ENCODE results near the gene SPATC1L. TPM values are rescaled to one million over a fixed set of nuclear protein-coding genes. Genes with fewer than 3 reads are reported as not detected.
A peak's percentile ranks its signal among the peaks of the same experiment; 100 is the strongest.
"Not testable (repeated sequence)": the region's sequence is repeated elsewhere in the genome, so short reads cannot be mapped to it uniquely, and the experiment has no call there.

The SPATC1L gene
- polyA plus RNA-seq, 3 donors from 2014 or later, result 6.2 to 10.8 (median 9.4) TPM

DNA sequence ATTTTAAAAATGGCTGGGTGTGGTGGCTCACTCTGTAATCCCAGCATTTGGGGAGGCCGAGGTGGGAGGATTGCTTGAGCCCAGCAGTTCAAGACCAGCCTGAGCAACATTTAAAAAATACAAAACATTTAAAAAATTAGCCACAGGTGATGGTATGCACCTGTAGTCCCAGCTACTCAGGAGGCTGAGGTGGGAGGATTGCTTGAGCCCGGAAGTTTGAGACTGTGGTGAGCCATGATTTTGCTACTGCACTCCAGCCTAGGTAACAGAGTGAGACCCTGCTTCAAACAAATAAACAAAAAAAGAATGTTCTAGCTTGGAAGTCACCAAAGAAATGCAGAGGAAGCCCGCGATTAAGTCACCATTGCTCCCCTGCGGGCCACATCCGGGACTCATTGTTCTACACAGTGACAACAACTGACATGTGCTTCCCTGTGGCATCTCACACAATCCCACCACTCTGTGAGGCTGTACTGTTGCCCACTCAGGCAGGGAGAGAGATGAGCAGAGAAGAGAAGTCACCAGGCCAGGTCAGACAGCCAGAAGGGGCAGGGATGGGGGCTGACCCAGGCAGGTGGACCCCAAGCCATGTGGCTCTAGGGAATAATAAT lies 18.4 kb upstream of the SPATC1L start:
- no peak for DNase-seq
- H3K36me3 Mint-ChIP-seq, result peaks cover 22 to 41% (median 22%) of the 10 kb centered on the region in 3 donors
- no peak overlapping the region for H3K4me3 Mint-ChIP-seq
- H3K9me3 Mint-ChIP-seq, result no peaks in the 10 kb centered on the region
- peaks cover 11 to 22% of the 10 kb centered on the region in 2 donors for H3K4me1 Mint-ChIP-seq
- peak overlapping the region in 2 of 6 donors; percentile 51 to 56 for H3K27ac Mint-ChIP-seq
- peaks cover 0 to 2% (median 0%) of the 10 kb centered on the region in 3 donors for H3K27me3 Mint-ChIP-seq (ENCODE audit: low read depth in 3 of 3)

DNA sequence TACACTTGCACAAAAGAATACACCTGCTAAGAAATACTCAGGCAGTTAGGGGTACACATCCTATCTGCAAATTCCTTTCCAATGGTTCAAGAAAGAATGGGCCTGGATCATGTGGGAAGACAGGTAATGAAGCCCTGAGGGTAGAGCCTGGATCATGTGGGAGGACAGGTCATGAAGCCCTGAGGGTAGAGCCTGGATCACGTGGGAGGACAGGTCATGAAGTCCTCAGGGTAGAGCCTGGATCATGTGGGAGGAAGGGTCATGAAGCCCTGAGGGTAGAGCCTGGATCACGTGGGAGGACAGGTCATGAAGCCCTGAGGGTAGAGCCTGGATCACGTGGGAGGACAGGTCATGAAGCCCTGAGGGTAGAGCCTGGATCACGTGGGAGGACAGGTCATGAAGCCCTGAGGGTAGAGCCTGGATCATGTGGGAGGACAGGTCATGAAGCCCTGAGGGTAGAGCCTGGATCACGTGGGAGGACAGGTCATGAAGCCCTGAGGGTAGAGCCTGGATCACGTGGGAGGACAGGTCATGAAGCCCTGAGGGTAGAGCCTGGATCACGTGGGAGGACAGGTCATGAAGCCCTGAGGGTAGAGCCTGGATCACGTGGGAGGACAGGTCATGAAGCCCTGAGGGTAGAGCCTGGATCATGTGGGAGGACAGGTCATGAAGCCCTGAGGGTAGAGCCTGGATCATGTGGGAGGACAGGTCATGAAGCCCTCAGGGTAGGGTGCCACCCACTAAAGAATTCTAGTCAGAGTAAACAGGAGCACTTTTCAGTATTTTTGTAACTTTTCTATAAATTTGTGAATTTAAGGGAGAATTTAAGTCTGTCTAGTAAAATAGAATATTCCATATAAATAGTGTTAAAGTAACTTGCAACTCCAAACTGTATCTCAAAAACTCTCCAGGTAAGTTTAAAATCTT lies 16.9 kb upstream of the SPATC1L start:
- not testable (repeated sequence) for H3K9me3 Mint-ChIP-seq; H3K4me3 Mint-ChIP-seq; DNase-seq; H3K27me3 Mint-ChIP-seq (ENCODE audit: low read depth in 3 of 3)
- Mint-ChIP-seq H3K4me1 (peaks cover 11 to 22% of the 10 kb centered on the region in 2 donors), H3K27ac (peak overlapping the region in 2 of 6 donors; percentile 24 to 53), H3K36me3 (peaks cover 22 to 54% (median 25%) of the 10 kb centered on the region in 3 donors)

DNA sequence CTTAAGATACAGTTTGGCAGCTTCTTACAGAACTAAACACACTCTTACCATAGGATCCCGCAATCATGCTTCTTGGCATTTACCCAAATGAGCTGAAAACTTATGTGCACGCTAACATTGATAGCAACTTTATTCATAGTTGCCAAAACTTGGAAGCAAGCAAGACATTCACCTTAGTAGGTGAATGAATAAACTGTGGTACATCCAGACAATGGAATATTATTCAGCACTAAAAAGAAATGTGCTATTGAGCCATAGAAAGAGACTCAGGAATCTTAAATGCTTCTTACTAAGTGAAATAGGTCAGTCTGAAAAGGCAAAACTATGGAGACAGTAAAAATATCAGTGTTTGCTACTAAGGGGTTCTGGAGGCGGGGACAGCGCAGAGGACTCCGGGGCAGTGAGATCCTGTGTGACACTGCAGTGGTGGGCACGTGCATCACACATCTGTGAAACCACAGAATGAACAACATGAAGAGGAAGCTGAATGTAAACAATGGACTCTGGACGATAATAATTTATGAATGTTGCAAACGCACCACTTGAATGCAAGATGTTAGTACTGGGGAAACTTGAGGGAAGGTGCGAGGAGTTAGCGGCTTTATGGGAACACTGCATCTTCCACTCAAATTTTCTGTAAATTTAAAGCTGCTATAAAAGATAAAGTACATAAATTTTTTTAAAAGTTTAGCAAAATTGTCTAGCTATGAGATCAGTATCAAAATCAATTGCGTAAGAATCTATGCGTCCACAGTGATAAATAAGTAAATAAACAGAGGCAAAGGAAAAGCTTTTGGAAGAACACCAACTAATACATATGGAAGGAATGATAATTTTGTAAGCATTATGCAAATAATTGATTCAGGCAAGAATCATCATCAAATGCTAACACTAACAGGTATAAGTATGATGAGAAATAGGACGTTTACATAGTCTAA lies 15.4 kb upstream of the SPATC1L start:
- Mint-ChIP-seq H3K27me3 (ENCODE audit: low read depth in 3 of 3) (no peaks in the 10 kb centered on the region), H3K27ac (peak overlapping the region; percentile 29 to 82 (median 68)), H3K9me3 (no peaks in the 10 kb centered on the region), H3K4me3 (peak overlapping the region in 1 of 5 donors; percentile 57), H3K36me3 (peaks cover 22 to 50% (median 25%) of the 10 kb centered on the region in 3 donors), H3K4me1 (peaks cover 11 to 22% of the 10 kb centered on the region in 2 donors)
- peak in 2 of 3 donors; percentile 22 to 30 for DNase-seq

DNA sequence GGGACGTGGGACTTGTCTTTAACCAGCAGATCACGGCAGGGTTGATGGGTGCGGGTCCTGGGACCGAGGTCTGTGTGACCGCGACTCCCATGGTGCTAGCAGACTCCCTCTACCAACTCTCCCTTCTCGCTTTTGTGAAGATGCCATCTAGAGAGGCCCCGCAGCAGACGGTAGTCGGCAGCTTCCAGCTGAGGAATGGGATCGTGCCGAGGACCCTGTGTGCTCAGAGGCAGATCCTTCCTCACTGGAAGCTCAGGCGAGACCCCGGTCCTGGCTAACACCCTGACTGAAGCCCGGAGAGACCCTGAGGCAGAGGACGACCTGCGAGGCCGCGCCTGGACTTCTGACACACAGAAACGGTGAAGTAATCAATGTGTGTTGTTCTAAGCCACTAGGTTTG lies 12.5 kb upstream of the SPATC1L start:
- H3K27me3 Mint-ChIP-seq (ENCODE audit: low read depth in 3 of 3), result no peaks in the 10 kb centered on the region
- no peak for DNase-seq
- H3K27ac Mint-ChIP-seq, result no peak overlapping the region
- H3K9me3 Mint-ChIP-seq, result no peaks in the 10 kb centered on the region
- peaks cover 9 to 22% of the 10 kb centered on the region in 2 donors for H3K4me1 Mint-ChIP-seq
- H3K4me3 Mint-ChIP-seq, result no peak overlapping the region
- H3K36me3 Mint-ChIP-seq, result peaks cover 26 to 49% (median 30%) of the 10 kb centered on the region in 3 donors

DNA sequence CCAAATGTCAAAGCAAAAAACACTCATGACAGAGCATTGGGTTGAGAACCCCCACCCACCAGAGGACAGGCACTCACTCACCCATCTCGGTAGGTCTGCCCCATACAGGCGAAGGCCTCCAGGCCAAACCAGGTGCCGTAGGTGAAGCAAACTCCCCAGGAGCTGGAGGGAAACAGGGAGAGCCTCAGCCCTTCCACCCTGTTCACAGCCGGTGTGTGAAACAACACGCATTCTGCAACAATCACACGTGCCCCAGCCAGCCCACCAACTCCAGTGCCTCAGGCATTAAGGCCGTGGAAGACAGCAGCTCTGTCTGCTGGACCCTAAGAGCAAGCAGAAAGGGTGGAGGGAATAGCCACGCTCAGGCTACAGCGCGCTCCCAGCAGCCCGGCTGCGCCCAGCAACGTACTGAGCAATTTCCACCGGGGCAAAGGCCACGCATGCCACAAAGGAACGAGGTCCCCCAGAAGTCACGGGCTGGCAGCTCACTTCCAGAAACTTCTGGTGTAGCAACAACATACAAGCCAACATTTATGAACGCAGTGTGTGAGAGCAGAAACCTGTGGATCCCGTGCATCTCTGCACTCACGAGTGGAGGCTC lies 11.4 kb upstream of the SPATC1L start:
- Mint-ChIP-seq H3K9me3 (no peaks in the 10 kb centered on the region), H3K36me3 (peaks cover 26 to 52% (median 30%) of the 10 kb centered on the region in 3 donors), H3K4me1 (peaks cover 9 to 22% of the 10 kb centered on the region in 2 donors), H3K4me3 (no peak overlapping the region), H3K27me3 (ENCODE audit: low read depth in 3 of 3) (peaks cover 0 to 1% (median 0%) of the 10 kb centered on the region in 3 donors), H3K27ac (no peak overlapping the region)
- DNase-seq, result no peak

DNA sequence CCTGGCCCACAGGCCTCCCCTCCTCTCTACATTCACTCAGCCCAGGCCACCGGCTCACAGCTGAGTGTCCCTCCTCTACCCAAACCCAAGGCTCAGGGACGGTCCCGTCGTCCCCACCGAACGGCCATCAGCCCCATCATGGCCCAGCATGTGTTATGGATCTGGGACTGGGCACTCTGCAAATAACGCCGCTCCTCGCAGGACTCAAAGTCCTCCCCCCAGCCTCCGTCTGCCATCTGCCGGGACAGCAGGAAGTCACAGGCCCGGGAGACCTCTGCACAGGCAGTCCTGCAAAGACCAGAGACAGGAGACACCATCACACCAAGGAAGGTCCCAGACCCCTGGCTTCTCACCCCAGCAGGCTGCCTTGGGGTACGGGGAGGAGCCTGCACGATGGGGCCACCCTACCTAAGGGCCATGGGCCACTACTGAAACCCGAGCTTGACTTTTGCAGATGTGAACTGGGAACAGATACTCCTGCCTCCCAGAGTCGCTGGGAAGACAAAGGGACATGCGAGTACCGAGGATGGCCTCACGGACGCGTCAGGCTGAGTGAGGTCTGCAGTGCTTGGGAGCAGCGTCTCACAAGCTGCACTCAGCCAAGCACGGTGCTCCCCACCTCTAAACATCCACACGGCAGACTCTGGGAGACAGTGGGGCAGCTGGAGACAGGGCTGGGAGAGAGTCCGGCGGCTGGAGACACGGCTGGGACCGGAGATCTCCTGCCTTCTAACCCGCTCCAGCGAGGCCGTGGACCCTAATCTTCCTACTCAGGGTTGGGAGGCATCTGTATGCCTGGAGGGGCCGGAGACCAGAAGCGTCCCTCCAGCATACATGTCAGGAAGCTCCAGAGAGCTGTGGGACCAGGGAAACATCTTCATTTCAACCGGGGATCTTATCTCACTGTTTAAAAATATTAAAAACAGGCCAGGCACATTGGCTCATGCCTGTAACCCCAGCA lies 10.4 kb upstream of the SPATC1L start:
- Mint-ChIP-seq H3K9me3 (no peaks in the 10 kb centered on the region), H3K4me1 (peaks cover 7 to 16% of the 10 kb centered on the region in 2 donors), H3K4me3 (no peak overlapping the region), H3K27ac (no peak overlapping the region), H3K36me3 (peaks cover 19 to 43% (median 26%) of the 10 kb centered on the region in 3 donors), H3K27me3 (ENCODE audit: low read depth in 3 of 3) (peaks cover 0 to 1% (median 0%) of the 10 kb centered on the region in 3 donors)
- DNase-seq, result no peak

DNA sequence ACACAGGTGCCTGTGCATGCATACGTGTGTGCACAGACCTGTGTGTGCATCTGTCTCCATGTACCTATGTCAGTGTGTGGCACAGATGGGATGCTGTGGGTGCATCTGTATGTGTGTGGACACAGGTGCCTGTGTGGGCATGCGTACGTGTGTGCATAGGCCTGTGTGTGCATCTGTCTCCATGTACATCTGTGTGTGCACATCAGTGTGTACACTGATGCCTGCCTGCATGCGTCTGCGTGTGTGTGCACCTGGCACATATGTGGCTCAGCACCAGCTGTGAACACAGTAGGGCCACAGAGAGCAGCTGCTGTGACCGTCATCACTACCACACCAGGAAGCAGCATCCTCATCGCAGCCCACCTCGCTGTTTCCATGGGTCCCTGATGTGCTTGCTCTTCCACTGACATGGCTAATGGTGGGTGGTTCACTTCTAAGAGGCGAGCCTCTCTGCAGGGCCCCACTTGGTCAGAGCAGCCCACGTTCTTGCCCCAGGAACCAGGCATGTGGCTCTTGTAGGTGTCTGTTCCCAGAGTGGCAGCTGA lies 9.6 kb upstream of the SPATC1L start:
- Mint-ChIP-seq H3K4me3 (no peak overlapping the region), H3K27ac (peak overlapping the region in 1 of 6 donors; percentile 35), H3K27me3 (ENCODE audit: low read depth in 3 of 3) (peaks cover 0 to 1% (median 0%) of the 10 kb centered on the region in 3 donors), H3K9me3 (no peaks in the 10 kb centered on the region), H3K4me1 (peaks cover 3 to 8% of the 10 kb centered on the region in 2 donors), H3K36me3 (peaks cover 11 to 36% (median 18%) of the 10 kb centered on the region in 3 donors)
- no peak for DNase-seq

DNA sequence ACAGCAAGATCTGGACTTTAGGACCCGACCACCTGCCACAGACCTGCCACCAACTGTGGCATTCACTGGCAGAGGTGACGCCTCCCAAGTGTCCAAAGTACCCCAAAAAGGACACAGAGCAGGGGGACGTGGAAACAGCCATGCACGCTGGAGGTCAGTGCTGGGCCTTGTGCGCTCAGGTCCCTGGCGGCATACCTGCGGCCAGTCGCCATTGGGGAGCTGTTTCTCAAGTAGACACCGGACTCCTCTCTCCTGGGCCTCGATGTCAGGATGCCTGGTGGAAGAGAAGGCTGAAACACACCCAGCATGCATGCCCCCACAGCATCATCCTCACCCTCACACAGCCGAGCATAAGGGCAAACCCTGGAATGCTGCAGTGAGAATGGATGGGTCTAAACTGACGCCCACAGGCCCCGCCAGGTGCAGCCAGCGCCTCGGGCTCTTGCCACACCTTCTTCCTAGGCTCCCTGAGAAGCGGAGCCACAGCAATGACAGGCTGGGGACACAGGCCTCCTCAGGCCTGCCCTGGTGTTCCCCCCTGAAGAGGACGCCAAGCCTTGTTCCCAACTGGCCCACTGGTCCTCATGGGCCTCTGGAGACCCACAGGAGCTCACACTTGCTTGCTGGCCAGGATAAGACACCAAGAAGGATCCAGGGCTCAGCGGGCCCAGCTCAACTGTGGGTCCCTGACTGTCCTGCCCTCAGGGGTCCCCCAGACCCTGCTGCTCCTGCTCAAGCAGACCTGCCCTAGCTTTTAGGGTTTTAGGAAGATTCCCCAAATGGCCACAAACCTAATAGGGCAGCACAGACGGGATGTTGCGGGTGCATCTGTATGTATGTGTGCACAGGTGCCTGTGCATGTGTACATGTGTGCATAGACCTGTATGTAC lies 7.7 kb upstream of the SPATC1L start:
- no peaks in the 10 kb centered on the region for H3K9me3 Mint-ChIP-seq
- no peaks in the 10 kb centered on the region for H3K4me1 Mint-ChIP-seq
- no peak overlapping the region for H3K4me3 Mint-ChIP-seq
- H3K36me3 Mint-ChIP-seq, result peaks cover 4 to 22% (median 14%) of the 10 kb centered on the region in 3 donors
- peaks cover 0 to 1% (median 0%) of the 10 kb centered on the region in 3 donors for H3K27me3 Mint-ChIP-seq (ENCODE audit: low read depth in 3 of 3)
- no peak for DNase-seq
- H3K27ac Mint-ChIP-seq, result peak overlapping the region in 1 of 6 donors; percentile 48

DNA sequence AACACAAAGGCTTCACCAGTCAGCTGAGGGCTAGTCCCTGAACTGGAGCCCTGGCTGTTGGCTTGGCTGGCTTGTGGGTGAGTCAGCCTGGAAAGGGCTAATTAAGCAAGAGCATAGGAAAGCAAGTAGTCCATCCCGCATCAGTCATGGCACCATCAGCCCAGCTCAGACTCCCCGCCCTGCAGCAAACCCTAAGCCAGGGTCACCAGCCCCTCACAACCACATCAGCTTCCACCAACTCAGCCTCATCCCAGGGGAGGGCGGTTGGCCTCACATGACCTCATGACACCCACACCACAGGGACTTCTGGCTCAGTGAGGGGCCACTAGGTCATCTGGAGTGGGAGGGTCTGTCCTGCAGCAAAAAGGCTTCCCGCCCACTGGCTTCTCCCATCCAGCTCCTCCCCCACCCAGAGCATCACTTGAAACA lies 7.0 kb upstream of the SPATC1L start:
- no peak overlapping the region for H3K27ac Mint-ChIP-seq
- H3K4me1 Mint-ChIP-seq, result no peaks in the 10 kb centered on the region
- no peak for DNase-seq
- peaks cover 4 to 15% (median 14%) of the 10 kb centered on the region in 3 donors for H3K36me3 Mint-ChIP-seq
- peaks cover 0 to 3% (median 0%) of the 10 kb centered on the region in 3 donors for H3K27me3 Mint-ChIP-seq (ENCODE audit: low read depth in 3 of 3)
- H3K9me3 Mint-ChIP-seq, result no peaks in the 10 kb centered on the region
- H3K4me3 Mint-ChIP-seq, result no peak overlapping the region

DNA sequence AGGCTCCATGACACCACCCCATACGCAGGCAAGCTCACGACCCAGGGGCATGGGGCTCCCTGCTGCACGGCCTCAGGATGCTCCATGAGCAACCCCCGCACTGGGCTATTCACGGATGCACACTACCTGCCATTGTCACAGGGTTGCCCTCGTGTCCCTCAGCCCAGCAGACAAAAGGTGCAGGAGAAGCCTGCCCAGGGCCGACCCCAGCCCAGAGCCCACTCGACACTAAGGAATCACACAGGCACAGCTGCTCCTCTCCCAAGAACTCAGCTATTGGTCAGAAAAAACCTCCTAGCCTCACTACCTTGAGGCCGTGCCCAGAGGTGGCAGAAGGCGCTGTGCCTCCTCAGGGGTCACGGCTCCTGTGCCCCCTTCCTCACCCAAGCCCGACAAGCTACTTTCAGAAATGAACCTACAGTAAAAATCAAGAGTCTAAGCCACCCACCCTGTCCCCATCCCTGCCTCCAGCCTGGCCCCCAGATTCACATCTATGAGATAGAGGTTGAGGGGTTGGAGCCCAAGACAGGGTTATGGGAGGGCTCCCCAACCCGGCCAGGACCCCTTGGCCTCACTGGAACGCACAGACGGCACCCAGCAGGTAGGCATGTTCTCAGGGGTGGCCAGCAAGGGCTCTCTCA lies 6.4 kb upstream of the SPATC1L start:
- H3K36me3 Mint-ChIP-seq, result peaks cover 4 to 14% (median 13%) of the 10 kb centered on the region in 3 donors
- H3K4me3 Mint-ChIP-seq, result no peak overlapping the region
- no peaks in the 10 kb centered on the region for H3K9me3 Mint-ChIP-seq
- DNase-seq, result no peak
- no peak overlapping the region for H3K27ac Mint-ChIP-seq
- H3K4me1 Mint-ChIP-seq, result peaks cover under 1% of the 10 kb centered on the region in 2 donors
- H3K27me3 Mint-ChIP-seq (ENCODE audit: low read depth in 3 of 3), result peaks cover 0 to 3% (median 0%) of the 10 kb centered on the region in 3 donors

All from immature natural killer cell (primary cell).